SU-DHL-6 (cell line): ENCODE measurements around the gene ADCYAP1R1.

ENCODE experiments used
- EZH2phosphoT487 ChIP-seq: fragments of 200-600 bp; sonication (generic), shearing (Covaris generic); conservative IDR thresholded peaks from 2 replicates; pipeline ENCODE4 v1.6.1; 2018; ENCODE audit warnings: mild to moderate bottlenecking, antibody characterized with exemption, low read length, moderate library complexity, mixed read lengths
- TF ChIP-seq, protein P1 (sequence below): fragments of 200-600 bp; sonication (generic); IDR thresholded peaks from one replicate; pipeline ENCODE4 v1.5.1; 2017; ENCODE audit warnings: antibody characterized with exemption, mild to moderate bottlenecking, low read length, moderate library complexity; ENCODE audit not compliant: insufficient read depth, poor library complexity, severe bottlenecking

DNA sequence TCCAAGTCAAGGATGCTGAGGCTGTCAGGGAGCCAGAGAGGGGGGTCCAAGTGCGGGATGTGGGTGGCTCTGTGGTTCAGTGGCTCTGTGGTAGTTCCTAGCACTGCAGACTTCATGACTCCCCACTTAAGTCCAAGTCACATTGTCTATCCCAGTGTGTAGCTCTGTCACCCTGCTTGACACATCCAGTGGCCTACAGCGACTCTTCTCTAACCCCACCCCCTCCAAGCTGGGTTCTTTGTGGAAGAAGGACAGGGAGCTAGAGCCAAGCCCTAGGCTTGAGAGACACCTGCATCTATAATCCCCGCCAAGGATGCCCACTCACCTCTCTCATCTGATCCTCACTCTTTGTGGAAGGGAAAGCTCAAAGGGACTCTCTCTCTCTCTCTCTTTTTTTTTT lies 57.6 kb downstream of the ADCYAP1R1 start:
- TF ChIP-seq EZH2phosphoT487 = no peak
- TF ChIP-seq, protein P1, sequence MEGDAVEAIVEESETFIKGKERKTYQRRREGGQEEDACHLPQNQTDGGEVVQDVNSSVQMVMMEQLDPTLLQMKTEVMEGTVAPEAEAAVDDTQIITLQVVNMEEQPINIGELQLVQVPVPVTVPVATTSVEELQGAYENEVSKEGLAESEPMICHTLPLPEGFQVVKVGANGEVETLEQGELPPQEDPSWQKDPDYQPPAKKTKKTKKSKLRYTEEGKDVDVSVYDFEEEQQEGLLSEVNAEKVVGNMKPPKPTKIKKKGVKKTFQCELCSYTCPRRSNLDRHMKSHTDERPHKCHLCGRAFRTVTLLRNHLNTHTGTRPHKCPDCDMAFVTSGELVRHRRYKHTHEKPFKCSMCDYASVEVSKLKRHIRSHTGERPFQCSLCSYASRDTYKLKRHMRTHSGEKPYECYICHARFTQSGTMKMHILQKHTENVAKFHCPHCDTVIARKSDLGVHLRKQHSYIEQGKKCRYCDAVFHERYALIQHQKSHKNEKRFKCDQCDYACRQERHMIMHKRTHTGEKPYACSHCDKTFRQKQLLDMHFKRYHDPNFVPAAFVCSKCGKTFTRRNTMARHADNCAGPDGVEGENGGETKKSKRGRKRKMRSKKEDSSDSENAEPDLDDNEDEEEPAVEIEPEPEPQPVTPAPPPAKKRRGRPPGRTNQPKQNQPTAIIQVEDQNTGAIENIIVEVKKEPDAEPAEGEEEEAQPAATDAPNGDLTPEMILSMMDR = no peak
